HEK293 (cell line): ENCODE results near the gene RAP2A.

Source experiments
- CTCF ChIP-seq: fragments of 450-650 bp; formaldehyde crosslinking; IDR thresholded peaks from 2 replicates; pipeline ENCODE4 v1.5.1; 2016; ENCODE audit warnings: missing biosample characterization, missing genetic modification characterization
- HOXA7 ChIP-seq: sonication (generic); formaldehyde crosslinking; IDR thresholded peaks from 2 replicates; pipeline ENCODE4 v1.8.1; 2022; ENCODE audit warnings: missing genetic modification reagents, borderline replicate concordance
- HOXC10 ChIP-seq: sonication (generic); formaldehyde crosslinking; IDR thresholded peaks from 2 replicates; pipeline ENCODE4 v1.8.1; 2023; ENCODE audit warnings: mild to moderate bottlenecking, missing genetic modification reagents
- KLF7 ChIP-seq: fragments of 450-650 bp; formaldehyde crosslinking; IDR thresholded peaks from 2 replicates; pipeline ENCODE4 v1.5.1; 2016; ENCODE audit warnings: missing biosample characterization, missing genetic modification characterization, borderline replicate concordance
- PRDM2 ChIP-seq: fragments of 450-650 bp; formaldehyde crosslinking; IDR thresholded peaks from 2 replicates; pipeline ENCODE4 v1.5.1; 2016; ENCODE audit warnings: missing biosample characterization, missing genetic modification characterization, borderline replicate concordance
- ZBTB10 ChIP-seq: fragments of 450-650 bp; formaldehyde crosslinking; IDR thresholded peaks from 2 replicates; pipeline ENCODE4 v1.5.1; 2016; ENCODE audit warnings: missing biosample characterization, missing genetic modification characterization
- ZFHX2 ChIP-seq: fragments of 450-650 bp; formaldehyde crosslinking; conservative IDR thresholded peaks from 2 replicates; pipeline ENCODE4 v1.5.1; 2016; ENCODE audit warnings: missing biosample characterization, missing genetic modification characterization
- ZNF10 ChIP-seq: fragments of 450-650 bp; formaldehyde crosslinking; IDR thresholded peaks from 2 replicates; pipeline ENCODE4 v1.5.1; 2017; ENCODE audit warnings: missing biosample characterization, missing genetic modification characterization
- ZNF132 ChIP-seq: fragments of 450-650 bp; formaldehyde crosslinking; IDR thresholded peaks from 2 replicates; pipeline ENCODE4 v1.5.1; 2017; ENCODE audit warnings: missing biosample characterization, missing genetic modification characterization, borderline replicate concordance
- ZNF169 ChIP-seq: fragments of 450-650 bp; formaldehyde crosslinking; IDR thresholded peaks from 2 replicates; pipeline ENCODE4 v1.5.1; 2016; ENCODE audit warnings: missing biosample characterization, missing genetic modification characterization
- ZNF174 ChIP-seq: fragments of 450-650 bp; formaldehyde crosslinking; IDR thresholded peaks from 2 replicates; pipeline ENCODE4 v1.5.0; 2017; ENCODE audit warnings: missing biosample characterization, mild to moderate bottlenecking, missing genetic modification characterization
- ZNF18 ChIP-seq: fragments of 450-650 bp; formaldehyde crosslinking; IDR thresholded peaks from 2 replicates; pipeline ENCODE4 v1.5.1; 2016; ENCODE audit warnings: missing biosample characterization, missing genetic modification characterization
- ZNF221 ChIP-seq: fragments of 450-650 bp; formaldehyde crosslinking; IDR thresholded peaks from 2 replicates; pipeline ENCODE4 v1.5.1; 2017; ENCODE audit warnings: missing biosample characterization, missing genetic modification characterization, borderline replicate concordance
- ZNF23 ChIP-seq: fragments of 450-650 bp; formaldehyde crosslinking; IDR thresholded peaks from 2 replicates; pipeline ENCODE4 v1.5.1; 2016; ENCODE audit warnings: missing biosample characterization, missing genetic modification characterization, borderline replicate concordance
- ZNF239 ChIP-seq: fragments of 450-650 bp; formaldehyde crosslinking; IDR thresholded peaks from 2 replicates; pipeline ENCODE4 v1.5.1; 2016; ENCODE audit warnings: missing biosample characterization, missing genetic modification characterization
- ZNF266 ChIP-seq: fragments of 450-650 bp; formaldehyde crosslinking; IDR thresholded peaks from 2 replicates; pipeline ENCODE4 v1.5.1; 2016; ENCODE audit warnings: missing biosample characterization, missing genetic modification characterization, low read depth
- ZNF341 ChIP-seq: fragments of 450-650 bp; formaldehyde crosslinking; IDR thresholded peaks from 2 replicates; pipeline ENCODE4; 2016; ENCODE audit warnings: low read depth, missing biosample characterization, missing genetic modification characterization
- ZNF433 ChIP-seq: fragments of 450-650 bp; formaldehyde crosslinking; IDR thresholded peaks from 2 replicates; pipeline ENCODE4 v1.5.1; 2016; ENCODE audit warnings: missing biosample characterization, missing genetic modification characterization, low read depth
- ZNF510 ChIP-seq: fragments of 450-650 bp; formaldehyde crosslinking; IDR thresholded peaks from 2 replicates; pipeline ENCODE4 v1.5.1; 2018; ENCODE audit warnings: mild to moderate bottlenecking, missing genetic modification characterization, missing biosample characterization; ENCODE audit not compliant: insufficient replicate concordance
- ZNF521 ChIP-seq: fragments of 450-650 bp; formaldehyde crosslinking; IDR thresholded peaks from 2 replicates; pipeline ENCODE4 v1.5.1; 2017; ENCODE audit warnings: missing biosample characterization, mild to moderate bottlenecking, missing genetic modification characterization
- ZNF623 ChIP-seq: fragments of 450-650 bp; formaldehyde crosslinking; IDR thresholded peaks from 2 replicates; pipeline ENCODE4 v1.5.1; 2016; ENCODE audit warnings: missing biosample characterization, missing genetic modification characterization
- ZNF626 ChIP-seq: fragments of 450-650 bp; sonication (Bioruptor Pico); formaldehyde crosslinking; IDR thresholded peaks from 2 replicates; pipeline ENCODE4 v1.5.1; 2018; ENCODE audit warnings: missing biosample characterization, missing genetic modification characterization, inconsistent platforms
- ZNF843 ChIP-seq: fragments of 450-650 bp; formaldehyde crosslinking; IDR thresholded peaks from 2 replicates; pipeline ENCODE4 v1.5.1; 2016; ENCODE audit warnings: missing biosample characterization, missing genetic modification characterization
- ZSCAN16 ChIP-seq: fragments of 450-650 bp; formaldehyde crosslinking; IDR thresholded peaks from 2 replicates; pipeline ENCODE4 v1.5.1; 2016; ENCODE audit warnings: missing biosample characterization, missing genetic modification characterization
- ZSCAN18 ChIP-seq: fragments of 450-650 bp; formaldehyde crosslinking; IDR thresholded peaks from 2 replicates; pipeline ENCODE4 v1.5.1; 2016; ENCODE audit warnings: missing biosample characterization, missing genetic modification characterization

RAP2A gene

GRCh38 chr13:97432917-97433726 is 847 bp upstream of the RAP2A start (continued):
- TF ChIP-seq ZNF10, result no peak
- no peak for TF ChIP-seq ZNF433 (tag by site-specific recombination)
- no peak for TF ChIP-seq ZNF843 (tag by site-specific recombination)
- no peak for TF ChIP-seq HOXA7 (CRISPR knock-in tag)
- TF ChIP-seq KLF7 (tag by site-specific recombination), result no peak
- TF ChIP-seq CTCF (tag by site-specific recombination), result no peak
- no peak for TF ChIP-seq ZNF169 (tag by site-specific recombination)
- TF ChIP-seq ZNF239, result no peak
- peak; percentile 93 for TF ChIP-seq ZFHX2 (tag by site-specific recombination)
- TF ChIP-seq ZSCAN18 (tag by site-specific recombination), result no peak
- peak; percentile 89 for TF ChIP-seq ZNF341
- TF ChIP-seq ZNF623, result no peak
- no peak for TF ChIP-seq ZNF521 (tag by site-specific recombination)
- TF ChIP-seq ZNF18 (tag by site-specific recombination), result no peak
- no peak for TF ChIP-seq ZBTB10 (tag by site-specific recombination)
- no peak for TF ChIP-seq ZNF23
- TF ChIP-seq PRDM2 (tag by site-specific recombination), result no peak
- no peak for TF ChIP-seq ZNF132 (tag by site-specific recombination)
- no peak for TF ChIP-seq ZNF266 (tag by site-specific recombination)
- TF ChIP-seq ZNF221 (tag by site-specific recombination), result no peak
- no peak for TF ChIP-seq HOXC10 (CRISPR knock-in tag)
- no peak for TF ChIP-seq ZNF510 (tag by site-specific recombination)
- no peak for TF ChIP-seq ZSCAN16 (tag by site-specific recombination)
- no peak for TF ChIP-seq ZNF626 (tag by site-specific recombination)
- no peak for TF ChIP-seq ZNF174 (tag by site-specific recombination)
